AG09319 (cell line): ENCODE results near the gene L3MBTL4.

Experiments
- DNase-seq: peaks from one replicate; pipeline ENCODE4 v3.0.0-alpha.2; 2010; ENCODE audit warnings: low read depth; ENCODE audit errors: extremely low read depth
- TF ChIP-seq, protein P1 (sequence below): IDR thresholded peaks from 2 replicates; pipeline ENCODE4 v1.5.1; 2011; ENCODE audit warnings: low read depth, mild to moderate bottlenecking, inconsistent platforms, low read length, moderate library complexity

L3MBTL4 gene

DNA sequence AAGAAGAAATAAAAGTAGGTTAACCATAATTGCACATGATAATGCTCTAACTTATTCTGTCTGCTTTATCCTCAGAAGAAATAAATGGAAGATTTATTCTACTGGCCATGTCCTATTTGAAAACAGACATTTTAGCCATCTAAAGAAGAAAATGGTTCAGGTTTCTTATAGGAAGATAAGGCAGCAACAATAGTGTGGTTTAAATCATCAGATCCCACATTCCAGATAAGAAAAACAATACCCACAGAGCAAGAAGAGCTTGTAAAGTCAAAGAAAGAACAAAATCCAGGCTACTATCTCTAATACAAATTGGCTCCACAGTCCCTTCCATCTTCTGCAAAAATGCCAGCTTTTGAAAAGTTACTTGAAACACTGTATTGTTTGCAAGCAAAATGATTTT is 49.3 kb downstream of the L3MBTL4 start:
- TF ChIP-seq, protein P1, sequence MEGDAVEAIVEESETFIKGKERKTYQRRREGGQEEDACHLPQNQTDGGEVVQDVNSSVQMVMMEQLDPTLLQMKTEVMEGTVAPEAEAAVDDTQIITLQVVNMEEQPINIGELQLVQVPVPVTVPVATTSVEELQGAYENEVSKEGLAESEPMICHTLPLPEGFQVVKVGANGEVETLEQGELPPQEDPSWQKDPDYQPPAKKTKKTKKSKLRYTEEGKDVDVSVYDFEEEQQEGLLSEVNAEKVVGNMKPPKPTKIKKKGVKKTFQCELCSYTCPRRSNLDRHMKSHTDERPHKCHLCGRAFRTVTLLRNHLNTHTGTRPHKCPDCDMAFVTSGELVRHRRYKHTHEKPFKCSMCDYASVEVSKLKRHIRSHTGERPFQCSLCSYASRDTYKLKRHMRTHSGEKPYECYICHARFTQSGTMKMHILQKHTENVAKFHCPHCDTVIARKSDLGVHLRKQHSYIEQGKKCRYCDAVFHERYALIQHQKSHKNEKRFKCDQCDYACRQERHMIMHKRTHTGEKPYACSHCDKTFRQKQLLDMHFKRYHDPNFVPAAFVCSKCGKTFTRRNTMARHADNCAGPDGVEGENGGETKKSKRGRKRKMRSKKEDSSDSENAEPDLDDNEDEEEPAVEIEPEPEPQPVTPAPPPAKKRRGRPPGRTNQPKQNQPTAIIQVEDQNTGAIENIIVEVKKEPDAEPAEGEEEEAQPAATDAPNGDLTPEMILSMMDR = no peak
- DNase-seq = no peak

DNA sequence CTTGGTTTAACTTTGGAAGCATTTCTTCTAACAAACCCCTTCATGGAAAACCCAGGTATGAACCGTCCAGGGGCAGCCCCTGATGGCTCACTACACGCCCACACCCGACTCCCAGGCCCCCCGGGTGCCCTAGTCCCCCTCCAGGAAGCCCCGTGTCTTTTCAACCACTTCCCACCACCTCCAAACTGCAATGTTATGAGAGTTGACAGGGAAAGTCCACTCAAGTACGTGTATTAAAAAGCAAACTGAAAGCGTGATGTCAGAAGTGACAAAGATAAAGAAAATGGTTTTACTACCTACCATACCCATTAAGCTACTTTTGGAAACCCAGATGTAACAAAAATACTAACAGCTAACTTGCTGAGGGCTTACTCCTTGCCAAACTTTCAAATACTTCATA is 51.5 kb downstream of the L3MBTL4 start:
- TF ChIP-seq, protein P1 = no peak
- no peak for DNase-seq

DNA sequence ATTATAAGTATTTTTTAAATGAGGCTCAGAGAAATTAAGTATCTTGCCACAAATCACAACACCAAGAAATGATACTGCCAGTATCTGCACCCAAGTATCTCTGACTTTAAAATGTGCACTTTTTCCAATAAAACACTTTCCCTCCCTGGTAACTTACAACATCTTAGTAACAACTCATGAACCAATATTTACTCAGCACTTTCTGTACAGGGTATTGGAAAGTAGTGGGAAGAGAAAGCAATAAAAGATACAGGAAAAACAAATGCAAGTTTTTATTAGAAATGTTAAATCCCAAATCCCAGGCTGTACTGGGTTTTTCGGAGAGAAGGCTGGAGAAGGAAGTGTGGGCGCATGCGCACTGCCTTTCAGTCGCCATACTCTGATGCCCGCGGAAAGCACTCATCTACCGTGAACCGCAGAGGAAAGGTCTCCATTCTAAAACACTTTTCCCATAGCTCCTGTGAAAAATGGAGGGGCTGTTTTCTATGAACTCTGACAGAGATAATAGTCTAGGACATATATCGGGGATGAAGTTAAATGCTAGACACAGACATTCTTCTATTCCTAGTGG is 52.1 kb downstream of the L3MBTL4 start:
- DNase-seq = no peak
- TF ChIP-seq, protein P1 = no peak

DNA sequence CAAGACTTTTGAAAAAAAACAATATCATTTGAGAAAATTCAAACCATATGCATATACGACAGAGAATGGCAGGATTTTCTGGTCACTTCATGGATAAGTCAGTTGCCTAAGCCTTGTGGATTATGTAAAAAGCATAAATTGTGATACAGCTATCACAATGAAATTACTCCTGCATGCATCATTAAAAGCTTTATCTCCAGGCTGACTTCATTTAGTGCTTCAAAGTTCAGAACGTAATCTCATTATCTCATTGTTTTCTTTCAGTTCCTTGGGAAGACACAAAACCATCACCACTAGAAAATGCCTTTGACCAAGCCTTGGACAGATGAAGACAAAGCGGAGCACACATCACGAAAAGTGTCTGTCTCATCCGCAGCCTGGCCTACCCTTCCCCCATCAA is 57.0 kb downstream of the L3MBTL4 start:
- DNase-seq = no peak
- TF ChIP-seq, protein P1 = no peak

DNA sequence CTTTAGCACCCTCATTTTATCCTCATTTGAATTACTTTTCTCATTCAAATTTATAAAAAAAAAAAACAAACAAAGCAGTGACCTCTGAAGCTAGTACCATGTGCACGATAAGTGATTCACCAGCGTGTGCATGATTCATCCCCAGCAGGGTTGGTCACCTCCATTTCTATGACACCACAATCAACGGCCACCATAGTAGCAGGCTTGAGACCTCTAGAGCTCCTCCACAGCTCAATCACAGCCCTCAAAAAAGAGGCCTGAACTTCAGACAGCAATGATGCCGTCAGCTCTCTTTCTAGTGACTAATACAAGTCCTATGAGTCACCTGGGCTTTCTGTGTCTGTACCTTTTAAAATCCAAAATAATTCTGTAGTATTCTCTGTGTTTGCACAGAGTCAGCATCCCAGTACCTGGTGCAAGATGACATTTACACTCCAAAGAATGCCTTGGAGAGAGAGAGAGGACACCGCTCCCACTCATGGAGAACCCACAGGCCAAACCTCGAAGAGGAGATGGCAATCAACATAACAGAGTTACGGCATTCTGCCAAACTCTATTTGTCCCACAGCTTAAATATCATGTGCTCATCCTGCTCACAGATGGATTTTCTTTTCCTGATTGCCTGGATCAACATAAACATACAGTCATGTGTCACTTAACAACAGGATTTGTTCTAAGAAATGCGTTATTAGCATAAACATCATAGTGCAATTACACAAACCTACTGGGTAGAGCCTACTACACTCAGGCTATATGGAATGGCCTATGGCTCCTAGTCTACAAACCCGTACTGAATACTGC is 58.7 kb downstream of the L3MBTL4 start:
- TF ChIP-seq, protein P1 = no peak
- no peak for DNase-seq

DNA sequence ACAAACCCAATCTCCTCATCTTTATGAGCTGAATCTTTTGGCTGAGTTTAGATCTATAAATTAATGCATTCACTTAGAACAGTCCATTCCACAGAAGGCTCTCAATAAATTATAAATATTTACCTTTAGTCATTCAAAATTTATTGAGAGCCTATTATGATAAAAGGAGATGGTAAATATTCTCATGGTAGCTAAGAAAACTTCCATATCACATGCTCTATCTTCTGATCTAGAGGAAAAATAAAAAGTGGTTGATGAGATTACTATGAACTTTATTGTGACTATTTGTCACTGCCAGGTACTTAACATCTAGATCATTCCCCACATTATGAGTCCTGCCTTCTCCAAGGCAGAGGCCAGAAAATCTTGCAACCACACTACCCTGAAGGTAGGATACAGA is 62.4 kb downstream of the L3MBTL4 start:
- no peak for DNase-seq
- TF ChIP-seq, protein P1 = no peak

DNA sequence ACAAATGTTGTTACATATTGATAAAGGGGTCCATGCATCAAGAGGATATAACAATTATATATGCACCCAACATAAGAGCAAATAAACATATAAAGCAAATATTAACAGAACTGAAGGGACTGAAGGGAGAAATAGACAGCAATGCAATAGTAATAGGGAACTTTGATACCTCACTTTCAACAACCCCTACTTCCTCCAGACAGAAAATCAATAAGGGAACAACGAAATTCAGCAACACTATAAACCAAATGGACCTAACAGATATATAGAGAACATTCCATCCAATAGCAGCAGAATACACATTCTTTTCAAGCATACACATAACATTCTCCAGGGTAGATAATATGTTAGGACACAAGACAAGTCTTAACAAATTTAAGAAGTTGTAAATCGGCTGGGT is 71.7 kb downstream of the L3MBTL4 start:
- TF ChIP-seq, protein P1 = no peak
- no peak for DNase-seq
